Loucy (cell line): ENCODE data around the gene DENND6A.

Source experiments
- H2AFZ ChIP-seq: fragments of 200-600 bp; sonication (generic); 2 replicates; pipeline ENCODE4 v1.6.0; 2016; ENCODE audit warnings: antibody characterized with exemption, mild to moderate bottlenecking, low read length, moderate library complexity
- H3F3A ChIP-seq: fragments of 200-600 bp; 2 replicates; pipeline ENCODE4 v1.6.0; 2016; ENCODE audit warnings: antibody characterized with exemption, low read depth, mild to moderate bottlenecking
- H3K27me3 ChIP-seq: fragments of 200-600 bp; sonication (generic); 2 replicates; pipeline ENCODE4 v1.6.1; 2014; ENCODE audit warnings: low read length, mild to moderate bottlenecking; ENCODE audit not compliant: insufficient read depth, poor library complexity, severe bottlenecking
- H3K36me3 ChIP-seq: fragments of 200-600 bp; sonication (generic); 2 replicates; pipeline ENCODE4 v1.6.1; 2016; ENCODE audit warnings: low read length; ENCODE audit not compliant: insufficient read depth
- H3K4me1 ChIP-seq: fragments of 200-600 bp; sonication (generic); 2 replicates; pipeline ENCODE4 v1.5.1; 2014; ENCODE audit warnings: low read length, mild to moderate bottlenecking; ENCODE audit not compliant: insufficient read depth, poor library complexity, severe bottlenecking
- H3K4me2 ChIP-seq: fragments of 200-600 bp; sonication (generic); 2 replicates; pipeline ENCODE4 v1.6.0; 2014; ENCODE audit warnings: antibody characterized with exemption, low read length, low read depth, mild to moderate bottlenecking; ENCODE audit not compliant: poor library complexity, severe bottlenecking
- H3K4me3 ChIP-seq: fragments of 200-600 bp; sonication (generic); 2 replicates; pipeline ENCODE4 v1.5.1; 2014; ENCODE audit warnings: low read length, mild to moderate bottlenecking, mixed read lengths; ENCODE audit not compliant: poor library complexity, severe bottlenecking
- H3K79me2 ChIP-seq: fragments of 200-600 bp; sonication (generic); 2 replicates; pipeline ENCODE4 v1.6.1; 2014; ENCODE audit warnings: low read length; ENCODE audit not compliant: insufficient read depth
- H3K9ac ChIP-seq: fragments of 200-600 bp; sonication (generic); 2 replicates; pipeline ENCODE4 v1.6.0; 2014; ENCODE audit warnings: mild to moderate bottlenecking, low read depth, low read length, moderate library complexity; ENCODE audit not compliant: poor library complexity, severe bottlenecking
- H3K9me2 ChIP-seq: fragments of 200-600 bp; sonication (generic); replicated peaks from 2 replicates; pipeline ENCODE4 v1.6.1; 2016; ENCODE audit warnings: low read depth, low read length, mixed read lengths
- H3K9me3 ChIP-seq: fragments of 200-600 bp; sonication (generic); 2 replicates; pipeline ENCODE4 v1.6.1; 2014; ENCODE audit warnings: mild to moderate bottlenecking, antibody characterized with exemption, low read length, low read depth; ENCODE audit not compliant: insufficient read depth
- H4K20me1 ChIP-seq: fragments of 200-600 bp; sonication (generic); 2 replicates; pipeline ENCODE4 v1.6.0; 2014; ENCODE audit warnings: antibody characterized with exemption, low read length, mild to moderate bottlenecking; ENCODE audit not compliant: insufficient read depth, poor library complexity, severe bottlenecking
- EZH2phosphoT487 ChIP-seq: fragments of 200-600 bp; IDR thresholded peaks from 2 replicates; pipeline ENCODE4 v1.6.1; 2018; ENCODE audit warnings: antibody characterized with exemption, mild to moderate bottlenecking, moderate library complexity, borderline replicate concordance
- TF ChIP-seq, protein P1 (sequence below): fragments of 200-600 bp; sonication (generic); conservative IDR thresholded peaks from 2 replicates; pipeline ENCODE4 v1.5.1; 2014; ENCODE audit warnings: mild to moderate bottlenecking, antibody characterized with exemption, low read length

The DENND6A gene

DNA sequence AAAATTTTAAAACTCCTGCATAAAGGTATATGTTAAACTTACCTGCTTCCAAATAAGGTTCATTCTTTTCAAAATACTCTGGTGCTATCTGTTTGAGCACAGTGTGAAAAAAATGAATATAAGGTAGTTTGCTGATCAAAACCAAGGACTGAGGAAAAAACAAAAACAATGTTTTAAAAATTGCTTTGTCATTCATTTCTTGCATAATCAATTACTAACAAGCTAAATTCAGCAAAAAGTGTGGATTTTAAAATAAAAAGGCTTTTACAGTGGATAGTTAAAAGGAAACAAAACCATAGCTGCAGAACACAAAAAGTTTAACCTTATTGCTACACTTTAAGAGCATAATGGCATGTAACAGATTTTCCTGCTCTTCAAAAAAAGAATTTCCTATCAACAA is 31.5 kb downstream of the DENND6A start:
- Histone ChIP-seq H3K9ac (no peak overlapping the region), H3F3A (no peaks in the 10 kb centered on the region), H3K9me3 (no peaks in the 10 kb centered on the region), H3K27me3 (no peaks in the 10 kb centered on the region), H4K20me1 (no peaks in the 10 kb centered on the region), H3K4me3 (no peak overlapping the region), H3K79me2 (no peaks in the 10 kb centered on the region), H3K4me1 (no peaks in the 10 kb centered on the region), H3K4me2 (no peak overlapping the region), H3K36me3 (peaks cover 53% of the 10 kb centered on the region; the same call in 1 of the 2 replicates), H2AFZ (no peak overlapping the region), H3K9me2 (no peaks in the 10 kb centered on the region)
- TF ChIP-seq, protein P1, sequence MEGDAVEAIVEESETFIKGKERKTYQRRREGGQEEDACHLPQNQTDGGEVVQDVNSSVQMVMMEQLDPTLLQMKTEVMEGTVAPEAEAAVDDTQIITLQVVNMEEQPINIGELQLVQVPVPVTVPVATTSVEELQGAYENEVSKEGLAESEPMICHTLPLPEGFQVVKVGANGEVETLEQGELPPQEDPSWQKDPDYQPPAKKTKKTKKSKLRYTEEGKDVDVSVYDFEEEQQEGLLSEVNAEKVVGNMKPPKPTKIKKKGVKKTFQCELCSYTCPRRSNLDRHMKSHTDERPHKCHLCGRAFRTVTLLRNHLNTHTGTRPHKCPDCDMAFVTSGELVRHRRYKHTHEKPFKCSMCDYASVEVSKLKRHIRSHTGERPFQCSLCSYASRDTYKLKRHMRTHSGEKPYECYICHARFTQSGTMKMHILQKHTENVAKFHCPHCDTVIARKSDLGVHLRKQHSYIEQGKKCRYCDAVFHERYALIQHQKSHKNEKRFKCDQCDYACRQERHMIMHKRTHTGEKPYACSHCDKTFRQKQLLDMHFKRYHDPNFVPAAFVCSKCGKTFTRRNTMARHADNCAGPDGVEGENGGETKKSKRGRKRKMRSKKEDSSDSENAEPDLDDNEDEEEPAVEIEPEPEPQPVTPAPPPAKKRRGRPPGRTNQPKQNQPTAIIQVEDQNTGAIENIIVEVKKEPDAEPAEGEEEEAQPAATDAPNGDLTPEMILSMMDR = no peak
- no peak for TF ChIP-seq EZH2phosphoT487

DNA sequence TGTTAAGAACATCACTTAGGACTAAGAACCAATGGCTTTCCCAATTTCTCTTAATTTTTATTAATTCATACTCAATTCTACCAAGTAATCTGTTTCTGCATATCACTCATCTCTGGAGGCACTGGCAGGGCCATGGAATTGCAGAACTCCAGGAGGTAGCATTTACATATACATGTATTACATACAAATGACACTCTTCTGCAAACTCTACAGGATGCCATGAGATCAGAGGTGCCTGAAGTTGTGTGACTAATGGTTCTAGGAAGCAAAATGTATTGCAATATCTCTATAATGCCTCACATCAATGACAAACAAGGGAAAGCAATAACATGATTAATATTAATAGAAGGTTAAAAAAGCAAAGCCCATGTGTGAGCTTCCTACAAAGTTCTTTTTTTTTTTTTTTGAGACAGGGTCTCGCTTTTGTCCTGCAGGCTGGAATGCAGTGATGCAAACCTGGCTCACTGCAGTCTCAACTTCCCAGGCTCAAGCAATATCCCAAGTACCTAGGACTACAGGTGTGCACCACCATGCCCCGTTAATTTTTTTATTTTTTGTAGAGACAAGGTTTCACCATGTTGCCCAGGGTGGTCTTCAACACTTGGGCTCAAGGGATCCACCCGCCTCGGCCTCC is 33.0 kb downstream of the DENND6A start:
- Histone ChIP-seq H4K20me1 (no peaks in the 10 kb centered on the region), H3K36me3 (peaks cover 48% of the 10 kb centered on the region; the same call in 1 of the 2 replicates), H3K4me2 (no peak overlapping the region), H2AFZ (no peak overlapping the region), H3K4me1 (no peaks in the 10 kb centered on the region), H3K9ac (no peak overlapping the region), H3K79me2 (no peaks in the 10 kb centered on the region), H3K27me3 (no peaks in the 10 kb centered on the region), H3K4me3 (no peak overlapping the region), H3K9me2 (no peaks in the 10 kb centered on the region), H3F3A (no peaks in the 10 kb centered on the region), H3K9me3 (no peaks in the 10 kb centered on the region)
- TF ChIP-seq, protein P1 = no peak
- no peak for TF ChIP-seq EZH2phosphoT487

DNA sequence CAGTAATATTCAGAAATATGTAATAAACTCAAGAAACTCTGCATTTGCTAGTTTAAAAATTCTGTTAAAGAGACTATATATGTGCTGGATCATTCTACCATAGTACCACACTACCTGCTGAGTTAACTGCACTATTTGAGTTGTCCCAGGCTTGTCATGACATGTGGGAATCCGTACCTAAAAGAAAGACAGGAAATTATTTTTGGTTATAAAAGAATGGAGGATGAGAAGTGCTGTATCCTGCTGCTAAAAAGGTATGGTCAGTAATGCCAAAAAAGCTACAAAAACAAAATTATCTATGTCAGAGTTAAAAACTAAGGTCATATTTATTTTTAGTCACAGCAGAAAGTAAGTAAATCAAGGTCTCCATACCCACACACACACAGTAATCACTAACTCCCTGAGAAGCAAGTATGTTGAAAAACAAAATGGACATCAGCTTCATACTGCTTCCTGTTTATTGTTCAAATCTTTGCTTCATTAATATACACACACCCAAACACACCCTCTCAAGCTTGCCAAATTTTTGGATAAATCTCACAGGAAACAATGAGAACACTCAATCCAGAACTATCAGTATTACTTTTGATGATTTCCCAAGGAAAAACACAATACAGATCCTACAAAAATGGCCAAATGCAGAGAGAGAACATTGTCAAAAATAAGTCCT is 33.7 kb downstream of the DENND6A start:
- Histone ChIP-seq H3K4me1 (no peaks in the 10 kb centered on the region), H3K9me3 (no peaks in the 10 kb centered on the region), H3F3A (no peaks in the 10 kb centered on the region), H3K27me3 (no peaks in the 10 kb centered on the region), H2AFZ (no peak overlapping the region), H4K20me1 (no peaks in the 10 kb centered on the region), H3K79me2 (no peaks in the 10 kb centered on the region), H3K4me2 (no peak overlapping the region), H3K4me3 (no peak overlapping the region), H3K9ac (no peak overlapping the region), H3K9me2 (no peaks in the 10 kb centered on the region), H3K36me3 (peaks cover 46% of the 10 kb centered on the region; the same call in 1 of the 2 replicates)
- no peak for TF ChIP-seq EZH2phosphoT487

DNA sequence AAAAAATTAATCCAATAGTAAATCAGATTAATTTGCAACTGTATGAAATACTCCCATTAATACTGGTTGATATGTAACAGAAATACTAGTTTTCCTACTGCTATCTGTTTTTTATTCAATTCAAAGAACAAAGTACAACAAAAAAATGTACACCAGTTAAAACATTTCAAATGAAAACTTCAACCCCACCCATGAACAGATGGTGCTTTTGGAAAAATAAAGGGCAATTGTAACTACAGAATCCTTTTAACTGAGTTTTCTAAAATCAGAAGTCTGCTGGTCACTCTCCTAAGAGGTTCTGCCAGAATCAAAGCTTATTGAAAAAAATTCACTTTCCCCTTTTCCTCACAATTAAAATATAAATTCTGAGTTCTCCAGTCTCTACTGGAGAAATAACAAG is 34.3 kb downstream of the DENND6A start:
- Histone ChIP-seq H3K36me3 (peaks cover 44% of the 10 kb centered on the region; the same call in 1 of the 2 replicates), H3K79me2 (no peaks in the 10 kb centered on the region), H3K9me3 (no peaks in the 10 kb centered on the region), H3K4me1 (no peaks in the 10 kb centered on the region), H3K9me2 (no peaks in the 10 kb centered on the region), H3F3A (no peaks in the 10 kb centered on the region), H3K4me2 (no peak overlapping the region), H3K9ac (no peak overlapping the region), H4K20me1 (no peaks in the 10 kb centered on the region), H3K4me3 (no peak overlapping the region), H3K27me3 (no peaks in the 10 kb centered on the region), H2AFZ (no peak overlapping the region)
- TF ChIP-seq, protein P1 = no peak
- no peak for TF ChIP-seq EZH2phosphoT487
